Activated CD8-positive, alpha-beta memory T cell treated with anti-CD3 and anti-CD28 coated beads, Interleukin-2, amount 50 U/mL, for 24 hours (primary cell): ENCODE data around the gene RBPJL.

Source experiments
- DNase-seq: peaks from one replicate; pipeline ENCODE4 v3.0.0-alpha.2; 2020; ENCODE audit errors: extremely low read depth

RBPJL gene

GRCh38 chr20:45293041-45294002 lies 13.3 kb upstream of the RBPJL start:
- peak; percentile 41 for DNase-seq

- no peak for DNase-seq
Observed at GRCh38 chr20:45294003-45294368, 12.7 kb upstream of the RBPJL start.

- no peak for DNase-seq
Observed at GRCh38 chr20:45294659-45295058, 12.0 kb upstream of the RBPJL start.

- DNase-seq = no peak
Observed at GRCh38 chr20:45297786-45298497, 8.7 kb upstream of the RBPJL start.

- no peak for DNase-seq
Observed at GRCh38 chr20:45299786-45300185, 6.9 kb upstream of the RBPJL start.

- no peak for DNase-seq
Observed at GRCh38 chr20:45300961-45301360, 5.7 kb upstream of the RBPJL start.

GRCh38 chr20:45301824-45302271 lies 4.8 kb upstream of the RBPJL start:
- no peak for DNase-seq

- no peak for DNase-seq
Observed at GRCh38 chr20:45303586-45304463, 2.8 kb upstream of the RBPJL start.

GRCh38 chr20:45304464-45304999 lies 2.1 kb upstream of the RBPJL start:
- no peak for DNase-seq

GRCh38 chr20:45305262-45305661 lies 1.4 kb upstream of the RBPJL start:
- DNase-seq = no peak

- DNase-seq = no peak
Observed at GRCh38 chr20:45307076-45307640, 518 bp downstream of the RBPJL start.

- DNase-seq = no peak
Observed at GRCh38 chr20:45308117-45308778, 1.6 kb downstream of the RBPJL start, which contains the start of gene MATN4. Gene MATN4, minus strand, starts transcription at chr20:45308299. Its CDS starts 2,717 bp downstream, at chr20:45305582.

- no peak for DNase-seq
Observed at GRCh38 chr20:45309075-45309474, 2.4 kb downstream of the RBPJL start.

GRCh38 chr20:45311589-45312211 lies 5.1 kb downstream of the RBPJL start:
- peak; percentile 23 for DNase-seq

- DNase-seq = no peak
Observed at GRCh38 chr20:45312241-45312640, 5.6 kb downstream of the RBPJL start.

GRCh38 chr20:45313065-45313695 lies 6.5 kb downstream of the RBPJL start:
- DNase-seq = no peak

GRCh38 chr20:45313943-45314342 lies 7.3 kb downstream of the RBPJL start:
- no peak for DNase-seq

GRCh38 chr20:45315672-45316071 lies 9.0 kb downstream of the RBPJL start:
- no peak for DNase-seq
